Liver (tissue), 9 donors: ENCODE results near the gene PARD3. TPM values are rescaled to one million over a fixed set of nuclear protein-coding genes. Genes with fewer than 3 reads are reported as not detected.

Source experiments
- DNase-seq: peaks from one replicate; pipeline ENCODE4 v3.0.0-alpha.2; 2017; ENCODE audit warnings: low spot score
- H3K27ac ChIP-seq, 2 donors: one replicate each; pipeline ENCODE4 v1.7.0; 2013; ENCODE audit warnings: inconsistent platforms in 2 of 2, low read length in 2 of 2, control low read depth in 1 of 2, low read depth in 1 of 2, mild to moderate bottlenecking in 1 of 2
- H3K27me3 ChIP-seq, 4 donors: one replicate each; pipeline versions ENCODE4 v1.6.1 to v1.7.0; 2013; ENCODE audit warnings: low read length in 3 of 4, inconsistent platforms in 1 of 4, mild to moderate bottlenecking in 1 of 4, moderate library complexity in 1 of 4; ENCODE audit not compliant: control insufficient read depth in 4 of 4, insufficient read depth in 4 of 4
- H3K36me3 ChIP-seq, 4 donors: one replicate each; pipeline versions ENCODE4 v1.6.1 to v1.7.0; 2013; ENCODE audit warnings: low read length in 3 of 4, mild to moderate bottlenecking in 3 of 4, low read depth in 1 of 4, moderate library complexity in 1 of 4; ENCODE audit not compliant: control insufficient read depth in 4 of 4, insufficient read depth in 3 of 4
- H3K4me1 ChIP-seq, 4 donors: one replicate each; pipeline versions ENCODE4 v1.6.1 to v1.7.0; 2013; ENCODE audit warnings: low read length in 3 of 4, mild to moderate bottlenecking in 3 of 4, moderate library complexity in 1 of 4; ENCODE audit not compliant: control insufficient read depth in 4 of 4, insufficient read depth in 4 of 4
- H3K4me3 ChIP-seq, 3 donors: one replicate each; pipeline versions ENCODE4 v1.6.1 to v1.7.0; 2013; ENCODE audit warnings: low read length in 3 of 3, control low read depth in 1 of 3, low read depth in 1 of 3, mild to moderate bottlenecking in 1 of 3
- H3K9ac ChIP-seq, 2 donors: one replicate each; pipeline ENCODE4 v1.7.0; 2013; ENCODE audit warnings: low read length in 2 of 2, mild to moderate bottlenecking in 2 of 2, moderate library complexity in 2 of 2, control low read depth in 1 of 2, low read depth in 1 of 2
- H3K9me3 ChIP-seq, 4 donors: one replicate each; pipeline versions ENCODE4 v1.6.1 to v1.7.0; 2013; ENCODE audit warnings: low read length in 3 of 4; ENCODE audit not compliant: control insufficient read depth in 4 of 4
- ATF3 ChIP-seq: IDR thresholded peaks from 2 replicates; pipeline ENCODE4 v1.6.1; 2016; ENCODE audit warnings: antibody characterized with exemption
- CTCF ChIP-seq: fragments of 150-350 bp; IDR thresholded peaks from 2 replicates; pipeline ENCODE4 v1.5.1; 2017; ENCODE audit warnings: improper control_type of control experiment, low read depth, low read length; ENCODE audit not compliant: missing input control
- EGR1 ChIP-seq, 2 donors: IDR thresholded peaks; 2 replicates each; pipeline ENCODE4 v1.6.1; 2016 to 2018; ENCODE audit warnings: antibody characterized with exemption in 2 of 2, low read depth in 2 of 2
- FOXA1 ChIP-seq: IDR thresholded peaks from 2 replicates; pipeline ENCODE4 v1.6.1; 2016; ENCODE audit warnings: antibody characterized with exemption
- FOXA2 ChIP-seq: IDR thresholded peaks from 2 replicates; pipeline ENCODE4 v1.6.1; 2016; ENCODE audit warnings: antibody characterized with exemption
- GABPA ChIP-seq, 2 donors: IDR thresholded peaks in 1 of 2; conservative IDR thresholded peaks in 1 of 2; 2 replicates each; pipeline ENCODE4 v1.6.1; 2016; ENCODE audit warnings: antibody characterized with exemption in 2 of 2, mild to moderate bottlenecking in 1 of 2, moderate library complexity in 1 of 2
- HNF4A ChIP-seq, 2 donors: conservative IDR thresholded peaks; 2 replicates each; pipeline ENCODE4 v1.6.1; 2016; ENCODE audit warnings: antibody characterized with exemption in 2 of 2, mild to moderate bottlenecking in 2 of 2
- HNF4G ChIP-seq: IDR thresholded peaks from 2 replicates; pipeline ENCODE4 v1.6.1; 2016; ENCODE audit warnings: antibody characterized with exemption
- JUND ChIP-seq, 2 donors: IDR thresholded peaks; 2 replicates each; pipeline ENCODE4 v1.6.1; 2016; ENCODE audit warnings: antibody characterized with exemption in 2 of 2
- NR2F2 ChIP-seq: IDR thresholded peaks from 2 replicates; pipeline ENCODE4 v1.6.1; 2016; ENCODE audit warnings: antibody characterized with exemption
- RAD21 ChIP-seq, 2 donors: IDR thresholded peaks; 2 replicates each; pipeline ENCODE4 v1.6.1; 2016; ENCODE audit warnings: antibody characterized with exemption in 2 of 2, mild to moderate bottlenecking in 2 of 2
- RXRA ChIP-seq, 2 donors: IDR thresholded peaks; 2 replicates each; pipeline ENCODE4 v1.6.1; 2017 to 2018; ENCODE audit warnings: antibody characterized with exemption in 2 of 2, mild to moderate bottlenecking in 1 of 2
- SP1 ChIP-seq: IDR thresholded peaks from 2 replicates; pipeline ENCODE4 v1.6.1; 2018; ENCODE audit warnings: antibody characterized with exemption, mild to moderate bottlenecking
- TAF1 ChIP-seq: conservative IDR thresholded peaks from 2 replicates; pipeline ENCODE4 v1.6.1; 2016; ENCODE audit warnings: antibody characterized with exemption, mild to moderate bottlenecking
- YY1 ChIP-seq: IDR thresholded peaks from 2 replicates; pipeline ENCODE4 v1.6.1; 2016; ENCODE audit warnings: antibody characterized with exemption, mild to moderate bottlenecking
- WGBS: extraction: QIAGEN DNeasy Blood & Tissue Kit; methylation state at CpG from one replicate; pipeline ENCODE4 v1.1.7; 2013; 5-methylcytosine and 5-hydroxymethylcytosine counted together
- polyA plus RNA-seq, 2 donors: library from polyadenylated mRNA; stranded (reverse) in 1 of 2; unstranded in 1 of 2; fragments of 200-250 nt in 1 of 2; fragments of >200 nt in 1 of 2; fragmentation: Nextera tagmentation in 1 of 2; extraction: Ambion mirVana in 1 of 2; gene quantifications; one replicate each; pipeline versions ENCODE4 v1.2.1 to v1.2.3, GENCODE V29; 2013 to 2015
- total RNA-seq, 2 donors: library from RNA; depleted of rRNA; stranded (reverse); fragments of >200 nt; gene quantifications; one replicate each; pipeline ENCODE4 v1.2.3, GENCODE V29; 2014
- TF ChIP-seq, protein P1 (sequence below): IDR thresholded peaks from 2 replicates; pipeline ENCODE4 v1.6.1; 2016; ENCODE audit warnings: antibody characterized with exemption
- TF ChIP-seq, protein P2 (sequence below): IDR thresholded peaks from 2 replicates; pipeline ENCODE4 v1.6.1; 2016; ENCODE audit warnings: antibody characterized with exemption, mild to moderate bottlenecking
- TF ChIP-seq, protein P3 (sequence below): IDR thresholded peaks from 2 replicates; pipeline ENCODE4 v1.6.1; 2016; ENCODE audit warnings: antibody characterized with exemption
- donor health status: healthy.
- donor health status: healthy.
- donor health status: healthy.
- donor health status: healthy.
- donor health status: healthy.

PARD3 gene
- total and polyA plus RNA-seq, 4 donors = 12.3 to 43.8 (median 13.5) TPM

- Histone ChIP-seq H3K27me3 (no peaks in the 10 kb centered on the region), H3K4me3 (no peak overlapping the region), H3K9ac (no peak overlapping the region), H3K36me3 (no peaks in the 10 kb centered on the region), H3K4me1 (no peaks in the 10 kb centered on the region), H3K9me3 (no peaks in the 10 kb centered on the region), H3K27ac (no peak overlapping the region)
- DNase-seq = no peak
- WGBS = 84% methylated on average over 4 of the region's 4 CpGs
- TF ChIP-seq FOXA2 = no peak
- TF ChIP-seq YY1 = no peak
- no peak for TF ChIP-seq NR2F2
- no peak for TF ChIP-seq GABPA (IDR thresholded peaks at IDR 0.05 in 1 of 2, conservative IDR thresholded peaks at IDR 0.05 in 1 of 2)
- no peak for TF ChIP-seq SP1
- no peak for TF ChIP-seq EGR1 (IDR thresholded peaks at IDR 0.05; ENCODE audit: low read depth in 2 of 2)
- no peak for TF ChIP-seq HNF4G
- TF ChIP-seq, protein P1, sequence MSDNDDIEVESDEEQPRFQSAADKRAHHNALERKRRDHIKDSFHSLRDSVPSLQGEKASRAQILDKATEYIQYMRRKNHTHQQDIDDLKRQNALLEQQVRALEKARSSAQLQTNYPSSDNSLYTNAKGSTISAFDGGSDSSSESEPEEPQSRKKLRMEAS = no peak
- TF ChIP-seq, protein P2, sequence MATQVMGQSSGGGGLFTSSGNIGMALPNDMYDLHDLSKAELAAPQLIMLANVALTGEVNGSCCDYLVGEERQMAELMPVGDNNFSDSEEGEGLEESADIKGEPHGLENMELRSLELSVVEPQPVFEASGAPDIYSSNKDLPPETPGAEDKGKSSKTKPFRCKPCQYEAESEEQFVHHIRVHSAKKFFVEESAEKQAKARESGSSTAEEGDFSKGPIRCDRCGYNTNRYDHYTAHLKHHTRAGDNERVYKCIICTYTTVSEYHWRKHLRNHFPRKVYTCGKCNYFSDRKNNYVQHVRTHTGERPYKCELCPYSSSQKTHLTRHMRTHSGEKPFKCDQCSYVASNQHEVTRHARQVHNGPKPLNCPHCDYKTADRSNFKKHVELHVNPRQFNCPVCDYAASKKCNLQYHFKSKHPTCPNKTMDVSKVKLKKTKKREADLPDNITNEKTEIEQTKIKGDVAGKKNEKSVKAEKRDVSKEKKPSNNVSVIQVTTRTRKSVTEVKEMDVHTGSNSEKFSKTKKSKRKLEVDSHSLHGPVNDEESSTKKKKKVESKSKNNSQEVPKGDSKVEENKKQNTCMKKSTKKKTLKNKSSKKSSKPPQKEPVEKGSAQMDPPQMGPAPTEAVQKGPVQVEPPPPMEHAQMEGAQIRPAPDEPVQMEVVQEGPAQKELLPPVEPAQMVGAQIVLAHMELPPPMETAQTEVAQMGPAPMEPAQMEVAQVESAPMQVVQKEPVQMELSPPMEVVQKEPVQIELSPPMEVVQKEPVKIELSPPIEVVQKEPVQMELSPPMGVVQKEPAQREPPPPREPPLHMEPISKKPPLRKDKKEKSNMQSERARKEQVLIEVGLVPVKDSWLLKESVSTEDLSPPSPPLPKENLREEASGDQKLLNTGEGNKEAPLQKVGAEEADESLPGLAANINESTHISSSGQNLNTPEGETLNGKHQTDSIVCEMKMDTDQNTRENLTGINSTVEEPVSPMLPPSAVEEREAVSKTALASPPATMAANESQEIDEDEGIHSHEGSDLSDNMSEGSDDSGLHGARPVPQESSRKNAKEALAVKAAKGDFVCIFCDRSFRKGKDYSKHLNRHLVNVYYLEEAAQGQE = no peak
These were observed 558.9 kb downstream of the PARD3 start for GRCh38 chr10:34256216-34256615.

DNA sequence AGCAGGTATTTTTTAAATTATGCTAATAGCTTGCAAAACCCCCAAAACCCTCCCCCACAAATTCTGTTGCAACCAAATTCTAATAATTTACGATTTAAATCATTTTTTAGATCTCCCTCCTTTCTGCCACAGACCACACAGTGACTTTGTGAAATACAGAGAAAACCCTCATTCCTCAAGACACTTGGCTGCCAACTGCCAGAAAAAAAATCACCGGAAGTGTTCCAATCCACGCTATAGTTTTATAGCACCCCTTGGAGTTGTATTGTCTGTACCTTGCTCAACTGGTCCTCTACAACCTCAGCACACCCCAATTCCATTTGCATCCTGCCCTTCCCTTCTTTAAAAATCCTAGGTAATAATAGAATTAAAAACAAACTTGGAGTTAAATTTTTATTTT is 560.1 kb downstream of the PARD3 start:
- Histone ChIP-seq H3K4me1 (no peaks in the 10 kb centered on the region), H3K9me3 (no peaks in the 10 kb centered on the region), H3K9ac (no peak overlapping the region), H3K4me3 (no peak overlapping the region), H3K36me3 (no peaks in the 10 kb centered on the region), H3K27me3 (no peaks in the 10 kb centered on the region), H3K27ac (no peak overlapping the region)
- TF ChIP-seq FOXA2 (no peak), HNF4A (conservative IDR thresholded peaks at IDR 0.05) (no peak), FOXA1 (no peak), JUND (IDR thresholded peaks at IDR 0.05) (no peak), TAF1 (no peak), GABPA (IDR thresholded peaks at IDR 0.05 in 1 of 2, conservative IDR thresholded peaks at IDR 0.05 in 1 of 2) (no peak), RXRA (IDR thresholded peaks at IDR 0.05) (no peak), HNF4G (no peak), EGR1 (IDR thresholded peaks at IDR 0.05; ENCODE audit: low read depth in 2 of 2) (no peak), SP1 (no peak), NR2F2 (no peak), YY1 (no peak), CTCF (no peak), RAD21 (IDR thresholded peaks at IDR 0.05) (no peak), ATF3 (no peak)
- TF ChIP-seq, protein P3, sequence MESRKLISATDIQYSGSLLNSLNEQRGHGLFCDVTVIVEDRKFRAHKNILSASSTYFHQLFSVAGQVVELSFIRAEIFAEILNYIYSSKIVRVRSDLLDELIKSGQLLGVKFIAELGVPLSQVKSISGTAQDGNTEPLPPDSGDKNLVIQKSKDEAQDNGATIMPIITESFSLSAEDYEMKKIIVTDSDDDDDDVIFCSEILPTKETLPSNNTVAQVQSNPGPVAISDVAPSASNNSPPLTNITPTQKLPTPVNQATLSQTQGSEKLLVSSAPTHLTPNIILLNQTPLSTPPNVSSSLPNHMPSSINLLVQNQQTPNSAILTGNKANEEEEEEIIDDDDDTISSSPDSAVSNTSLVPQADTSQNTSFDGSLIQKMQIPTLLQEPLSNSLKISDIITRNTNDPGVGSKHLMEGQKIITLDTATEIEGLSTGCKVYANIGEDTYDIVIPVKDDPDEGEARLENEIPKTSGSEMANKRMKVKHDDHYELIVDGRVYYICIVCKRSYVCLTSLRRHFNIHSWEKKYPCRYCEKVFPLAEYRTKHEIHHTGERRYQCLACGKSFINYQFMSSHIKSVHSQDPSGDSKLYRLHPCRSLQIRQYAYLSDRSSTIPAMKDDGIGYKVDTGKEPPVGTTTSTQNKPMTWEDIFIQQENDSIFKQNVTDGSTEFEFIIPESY = no peak
- TF ChIP-seq, protein P2 = no peak
- TF ChIP-seq, protein P1 = no peak
- WGBS = 71% methylated on average over 3 of the region's 3 CpGs
- DNase-seq = no peak
